GM12865 (cell line): ENCODE measurements around the gene ARHGEF38.

Experiments
- DNase-seq: peaks from one replicate; pipeline ENCODE4 v3.0.0; 2010; ENCODE audit warnings: low read depth
- H3K4me3 ChIP-seq: 2 replicates; pipeline ENCODE4 v1.5.1; 2011; ENCODE audit warnings: mild to moderate bottlenecking, low read depth, low read length, control low read depth
- CTCF ChIP-seq: IDR thresholded peaks from 2 replicates; pipeline ENCODE4 v1.5.1; 2011; ENCODE audit warnings: low read length, control low read depth, low read depth, inconsistent platforms; ENCODE audit not compliant: insufficient read depth; ENCODE audit errors: missing control alignments

ARHGEF38 gene

GRCh38 chr4:105596684-105597083 lies 44.3 kb downstream of the ARHGEF38 start:
- no peak overlapping the region for H3K4me3 ChIP-seq
- TF ChIP-seq CTCF = no peak
- no peak for DNase-seq

GRCh38 chr4:105598052-105598451 lies 45.6 kb downstream of the ARHGEF38 start:
- H3K4me3 ChIP-seq = no peak overlapping the region
- no peak for TF ChIP-seq CTCF
- DNase-seq = no peak

GRCh38 chr4:105598787-105599186 lies 46.4 kb downstream of the ARHGEF38 start:
- DNase-seq = no peak
- no peak overlapping the region for H3K4me3 ChIP-seq
- TF ChIP-seq CTCF = no peak

GRCh38 chr4:105599482-105599881 lies 47.1 kb downstream of the ARHGEF38 start:
- DNase-seq = no peak
- H3K4me3 ChIP-seq = no peak overlapping the region
- no peak for TF ChIP-seq CTCF

- TF ChIP-seq CTCF = no peak
- no peak for DNase-seq
Observed at GRCh38 chr4:105599932-105600655, 47.7 kb downstream of the ARHGEF38 start.

GRCh38 chr4:105600951-105601350 lies 48.5 kb downstream of the ARHGEF38 start:
- H3K4me3 ChIP-seq = no peak overlapping the region
- TF ChIP-seq CTCF = no peak
- DNase-seq = no peak

More at GRCh38 chr4:105599932-105600655, 47.7 kb downstream of the ARHGEF38 start:
- no peak overlapping the region for H3K4me3 ChIP-seq

- H3K4me3 ChIP-seq = no peak overlapping the region
- DNase-seq = no peak
- no peak for TF ChIP-seq CTCF
Observed at GRCh38 chr4:105601406-105601805, 49.0 kb downstream of the ARHGEF38 start.
